Measurements from ENCODE around the gene TMIGD1.
A peak's percentile ranks its signal among the peaks of the same experiment; 100 is the strongest.

TMIGD1 gene

DNA sequence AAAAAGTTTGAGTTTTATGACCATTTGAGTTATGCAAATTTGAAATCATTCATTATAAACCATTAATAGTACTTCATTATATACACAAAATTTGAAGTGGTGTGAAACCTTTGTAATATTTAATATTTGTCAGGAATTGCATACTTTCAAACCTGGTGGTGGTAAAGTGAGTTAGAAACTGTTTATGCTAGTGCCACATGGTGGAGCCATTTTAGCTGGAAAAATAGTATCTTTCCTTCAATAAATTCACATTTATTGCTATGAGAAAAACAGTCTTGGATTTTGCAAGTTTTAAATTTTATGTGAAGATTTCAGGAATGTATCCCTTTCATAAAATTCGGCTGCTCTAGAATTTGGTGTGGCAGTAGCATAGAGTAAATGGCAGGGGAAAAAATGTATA is 34.9 kb downstream of the TMIGD1 start:
- POLR2A ChIA-PET = interaction anchor here (0.7 kb wide), 1 partner anchor 1942 kb away, joined by 3 read pairs; the partner anchor contains the start of gene POLDIP2
- DNase-seq (ENCODE audit: extremely low spot score) = no peak
- TF ChIP-seq, protein P1, sequence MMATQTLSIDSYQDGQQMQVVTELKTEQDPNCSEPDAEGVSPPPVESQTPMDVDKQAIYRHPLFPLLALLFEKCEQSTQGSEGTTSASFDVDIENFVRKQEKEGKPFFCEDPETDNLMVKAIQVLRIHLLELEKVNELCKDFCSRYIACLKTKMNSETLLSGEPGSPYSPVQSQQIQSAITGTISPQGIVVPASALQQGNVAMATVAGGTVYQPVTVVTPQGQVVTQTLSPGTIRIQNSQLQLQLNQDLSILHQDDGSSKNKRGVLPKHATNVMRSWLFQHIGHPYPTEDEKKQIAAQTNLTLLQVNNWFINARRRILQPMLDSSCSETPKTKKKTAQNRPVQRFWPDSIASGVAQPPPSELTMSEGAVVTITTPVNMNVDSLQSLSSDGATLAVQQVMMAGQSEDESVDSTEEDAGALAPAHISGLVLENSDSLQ (IDR thresholded peaks at IDR 0.05) = no peak
- TF ChIP-seq HDGF (IDR thresholded peaks at IDR 0.05; ENCODE audit: borderline replicate concordance) (no peak), CTBP1 (IDR thresholded peaks at IDR 0.05; ENCODE audit: borderline replicate concordance) (no peak), NFRKB (IDR thresholded peaks at IDR 0.05) (no peak), ZNF384 (IDR thresholded peaks at IDR 0.05) (no peak), ELF4 (IDR thresholded peaks at IDR 0.05) (no peak), TARDBP (IDR thresholded peaks at IDR 0.05) (no peak), ARNT (IDR thresholded peaks at IDR 0.05) (no peak), LEF1 (IDR thresholded peaks at IDR 0.05; ENCODE audit: borderline replicate concordance) (no peak), FOXA1 (IDR thresholded peaks at IDR 0.05) (no peak), SP1 (IDR thresholded peaks at IDR 0.05) (no peak), FOXM1 (IDR thresholded peaks at IDR 0.05; ENCODE audit: borderline replicate concordance) (no peak), FOXK2 (IDR thresholded peaks at IDR 0.05) (no peak), BHLHE40 (IDR thresholded peaks at IDR 0.05; ENCODE audit: borderline replicate concordance) (no peak), SUZ12 (IDR thresholded peaks at IDR 0.05) (no peak), L3MBTL2 (conservative IDR thresholded peaks at IDR 0.05) (no peak)
- CTCF ChIA-PET = no interaction called here

DNA sequence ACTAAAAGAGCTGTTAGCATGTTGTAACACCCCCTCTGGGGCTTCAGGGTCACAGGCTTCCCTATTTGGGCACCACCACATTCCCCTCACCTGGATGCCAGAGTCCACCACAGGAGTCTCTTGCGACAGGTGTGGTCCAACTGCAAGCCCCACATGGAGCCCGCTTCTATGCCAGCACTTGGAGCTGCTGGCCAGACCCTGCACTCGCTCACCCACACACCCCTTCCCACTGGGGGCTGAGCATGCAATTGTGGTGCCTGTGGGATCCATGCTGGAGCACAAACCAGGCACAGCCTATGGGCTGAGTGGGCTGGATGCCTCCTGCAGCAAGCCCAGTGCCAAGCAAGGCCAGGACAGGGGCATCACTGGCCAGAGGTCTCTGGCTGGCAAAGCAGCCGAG is 36.1 kb downstream of the TMIGD1 start:
- ChIA-PET POLR2A (no interaction called here), CTCF (interaction anchor here (0.7 kb wide), 1 partner anchor 39 kb away, joined by 3 read pairs; no protein-coding TSS in a partner anchor)
- TF ChIP-seq, protein P1 (IDR thresholded peaks at IDR 0.05) = no peak
- DNase-seq (ENCODE audit: extremely low spot score) = no peak

DNA sequence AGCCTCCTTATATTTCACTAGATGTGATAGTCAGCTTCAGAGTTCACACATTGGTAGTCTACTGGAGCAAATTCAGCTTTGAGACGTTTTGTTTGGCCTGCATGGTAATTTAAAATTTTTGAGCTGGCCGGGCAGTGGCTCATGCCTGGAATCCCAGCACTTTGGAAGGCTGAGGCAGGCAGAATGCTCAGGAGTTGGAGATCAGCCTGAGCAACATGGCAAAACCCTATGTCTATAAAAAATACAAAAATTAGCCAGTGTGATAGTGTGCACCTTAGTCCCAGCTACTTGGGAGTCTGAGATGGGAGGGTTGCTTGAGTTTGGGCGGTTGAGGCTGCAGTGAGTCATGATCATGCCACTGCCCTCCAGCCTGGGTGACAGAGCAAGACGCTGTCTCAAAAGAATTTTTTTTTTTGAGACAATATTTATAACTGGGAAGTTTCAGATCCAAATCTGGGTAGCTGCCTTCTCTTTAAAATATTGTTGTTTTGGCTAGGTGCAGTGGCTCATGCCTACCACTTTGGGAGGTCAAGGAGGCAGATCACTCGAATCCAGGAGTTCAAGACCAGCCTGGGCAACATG is 37.3 kb downstream of the TMIGD1 start:
- DNase-seq (ENCODE audit: extremely low spot score) = no peak
- CTCF ChIA-PET = interaction anchor here (0.6 to 0.7 kb wide), 2 partner anchors 25 to 975 kb away, joined by 4 read pairs; no protein-coding TSS in a partner anchor
- POLR2A ChIA-PET = no interaction called here
- TF ChIP-seq ZNF384 (IDR thresholded peaks at IDR 0.05) (no peak), TARDBP (IDR thresholded peaks at IDR 0.05) (no peak), NFRKB (IDR thresholded peaks at IDR 0.05) (no peak)

DNA sequence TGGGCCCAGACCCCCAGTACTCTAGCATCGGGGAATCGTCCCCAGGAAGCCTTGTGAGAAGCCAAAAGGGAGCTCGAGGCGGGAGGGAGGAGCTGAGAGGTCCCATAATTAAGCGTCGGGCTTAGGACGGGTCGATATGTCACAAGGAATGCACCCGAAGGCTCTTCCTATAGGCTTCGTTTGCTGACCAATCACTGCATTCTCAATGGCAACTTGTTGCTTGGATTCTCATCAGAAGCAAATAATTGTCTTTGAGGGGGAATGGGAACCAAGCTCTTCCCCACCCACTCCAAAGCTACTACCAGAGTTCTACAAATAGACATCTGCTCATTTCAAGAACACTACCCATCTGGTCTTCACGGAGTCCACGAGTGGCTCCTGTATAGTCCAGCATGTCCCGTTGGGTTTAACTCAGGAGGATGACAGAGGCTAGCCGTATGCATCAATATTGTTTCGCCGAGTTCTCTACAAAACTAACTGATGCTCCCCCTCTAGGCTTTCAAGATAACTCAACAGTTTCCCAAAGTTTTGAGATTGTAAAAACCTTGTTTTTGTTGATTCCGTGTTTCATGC is 41.5 kb downstream of the TMIGD1 start:
- ChIA-PET POLR2A (interaction anchor here (0.6 to 2.6 kb wide), 14 partner anchors 8 to 188 kb away, joined by 3 to 29 read pairs (median 4); partner anchors contain the start of genes NSRP1 and TMIGD1), CTCF (interaction anchor here (1.9 kb wide), 1 partner anchor 49 kb away, joined by 6 read pairs; no protein-coding TSS in a partner anchor)
- TF ChIP-seq L3MBTL2 (conservative IDR thresholded peaks at IDR 0.05) (peak; percentile 54; the same call in 1 of the 2 replicates), LEF1 (IDR thresholded peaks at IDR 0.05; ENCODE audit: borderline replicate concordance) (no peak)
- no peak for DNase-seq (ENCODE audit: extremely low spot score)

DNA sequence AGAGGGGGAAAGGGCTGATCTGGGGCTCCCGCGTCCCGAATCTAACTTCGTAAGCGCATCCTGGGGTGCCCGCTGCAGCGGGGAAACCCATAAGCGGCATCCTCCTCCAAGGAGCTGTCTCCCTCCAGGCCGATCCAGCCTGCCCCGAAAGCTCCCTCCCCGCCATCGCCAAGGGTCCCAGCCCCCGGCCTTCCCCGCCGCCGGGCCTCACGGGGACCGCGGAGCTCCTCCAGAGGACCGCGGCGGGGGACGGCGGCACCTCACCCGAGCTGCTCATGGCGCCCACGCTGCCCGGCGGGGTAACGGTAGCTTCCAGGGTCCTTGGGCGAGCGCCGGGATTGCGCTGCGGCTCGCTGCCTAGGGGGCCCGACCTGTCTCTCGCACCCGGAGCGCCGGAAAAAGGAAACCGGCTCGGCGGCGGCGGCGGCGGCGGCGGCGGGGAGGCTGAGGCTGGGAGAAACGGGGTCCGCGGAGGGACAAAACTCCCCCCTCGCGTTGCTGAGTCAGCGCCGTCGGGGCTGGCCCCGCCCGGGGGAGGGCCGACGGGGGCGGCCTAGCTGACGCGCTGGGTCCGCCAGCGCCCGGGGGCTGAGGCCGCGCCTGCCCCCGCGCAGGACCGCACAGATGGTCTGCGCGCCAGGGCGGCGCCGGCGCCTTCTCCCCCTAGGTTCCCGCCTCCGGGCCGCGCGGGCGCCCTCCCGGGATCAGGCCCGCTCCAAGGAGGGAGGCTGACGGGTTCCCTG is 42.1 kb downstream of the TMIGD1 start, which contains the start of gene BLMH:
Gene BLMH, minus strand, starts transcription at position 402 of the 743 bp plus-strand sequence. Its CDS starts 125 bp downstream, at position 277.
- DNase-seq (ENCODE audit: extremely low spot score) = peak; percentile 70
- CTCF ChIA-PET = interaction anchor here (0.6 to 1.9 kb wide), 6 partner anchors 12 to 187 kb away, joined by 3 to 9 read pairs (median 4); no protein-coding TSS in a partner anchor
- POLR2A ChIA-PET = interaction anchor here (0.6 to 2.6 kb wide), 23 partner anchors 8 to 187 kb away, joined by 3 to 29 read pairs (median 4); partner anchors contain the start of gene NSRP1
- peak; percentile 79 for TF ChIP-seq FOXM1 (IDR thresholded peaks at IDR 0.05; ENCODE audit: borderline replicate concordance)
- TF ChIP-seq LEF1 (IDR thresholded peaks at IDR 0.05; ENCODE audit: borderline replicate concordance) = peak; percentile 18; the same call in 1 of the 2 replicates
- no peak for TF ChIP-seq FOXK2 (IDR thresholded peaks at IDR 0.05)

DNA sequence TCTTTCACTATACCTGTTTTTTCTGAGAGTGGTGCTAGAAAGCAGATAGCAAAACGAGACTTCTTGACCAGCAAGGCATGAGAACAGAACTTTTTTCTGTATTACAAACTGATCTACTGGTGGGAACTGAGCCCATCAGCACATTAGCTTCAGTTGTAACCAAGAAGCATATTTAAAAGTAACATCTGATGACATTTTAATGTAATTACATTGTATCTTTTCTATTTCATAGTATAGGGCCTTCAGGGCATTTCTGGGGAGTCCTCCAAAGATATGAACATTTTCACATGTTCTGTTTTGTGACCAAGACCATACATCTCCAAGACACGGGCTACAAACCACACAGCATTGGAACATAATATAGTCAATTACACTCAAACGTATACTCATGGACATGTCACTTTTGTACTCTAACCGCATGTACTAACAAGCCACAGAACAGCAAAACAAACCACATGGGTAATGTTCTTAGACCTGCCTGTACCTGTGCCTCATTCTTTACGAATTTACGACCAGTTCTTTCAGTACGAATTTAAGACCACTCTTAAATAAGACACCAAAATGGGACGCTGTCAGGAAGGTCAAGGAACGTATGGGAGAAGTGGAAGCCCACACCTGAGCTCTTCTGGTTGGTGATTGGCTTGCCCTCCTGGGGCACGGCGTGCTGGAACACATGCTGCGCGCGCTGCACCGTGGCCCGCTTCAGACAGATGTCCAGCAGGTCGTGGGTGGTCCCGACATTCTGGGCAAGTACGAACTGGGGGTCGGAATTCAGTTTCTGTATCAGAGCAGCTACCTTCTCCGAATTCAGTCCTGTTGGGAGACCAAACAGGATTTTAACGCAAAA is 42.9 kb downstream of the TMIGD1 start:
- ChIA-PET CTCF (interaction anchor here (0.6 to 1.9 kb wide), 6 partner anchors 11 to 186 kb away, joined by 3 to 9 read pairs (median 4); no protein-coding TSS in a partner anchor), POLR2A (interaction anchor here (0.6 to 2.6 kb wide), 19 partner anchors 11 to 186 kb away, joined by 3 to 29 read pairs (median 4); partner anchors contain the start of gene NSRP1)
- TF ChIP-seq L3MBTL2 (conservative IDR thresholded peaks at IDR 0.05) (peak; percentile 81), CTBP1 (IDR thresholded peaks at IDR 0.05; ENCODE audit: borderline replicate concordance) (no peak), SP1 (IDR thresholded peaks at IDR 0.05) (no peak), HDGF (IDR thresholded peaks at IDR 0.05; ENCODE audit: borderline replicate concordance) (no peak), LEF1 (IDR thresholded peaks at IDR 0.05; ENCODE audit: borderline replicate concordance) (no peak), TARDBP (IDR thresholded peaks at IDR 0.05) (no peak), ARNT (IDR thresholded peaks at IDR 0.05) (no peak)
- TF ChIP-seq, protein P1 (IDR thresholded peaks at IDR 0.05) = peak; percentile 57; the same call in 1 of the 2 replicates
- DNase-seq (ENCODE audit: extremely low spot score) = peak; percentile 49
